K562 (cell line): ENCODE results near the gene SELENOO. TPM values are rescaled to one million over a fixed set of nuclear protein-coding genes. Genes with fewer than 3 reads are reported as not detected.

ENCODE experiments used
- ATAC-seq: fragments of 200-7000 bp; cut with Tn5 transposase; 3 replicates; pipeline ENCODE4 v1.9.1; 2020; ENCODE audit warnings: moderate library complexity
- BruUV-seq: library from RNA; stranded (reverse); fragments of 400-500 nt; replicated peaks from 2 replicates; lab custom pipeline; 2021; lab: Mats Ljungman, UMichigan
- CTCF ChIA-PET: fragments of 300-600 bp; formaldehyde crosslinking; extraction: SDS; loops from one replicate; lab custom pipeline; 2021; ENCODE audit warnings: low intra/inter-chr PET ratio; lab: Yijun Ruan, JAX
- POLR2A ChIA-PET: fragments of 300-600, 350-650 bp; sonication (Branson Sonifier 250); formaldehyde crosslinking; extraction: SDS; loops from one replicate; lab custom pipeline; 2021; ENCODE audit warnings: antibody characterized with exemption, inconsistent platforms; lab: Yijun Ruan, JAX
- DNase-seq, 4 experiments: peaks; one replicate each; pipeline versions ENCODE4 v3.0.0 to v3.0.0-alpha.2; 2011 to 2018; ENCODE audit warnings: low spot score in 3 of 4, mixed read lengths in 3 of 4; ENCODE audit errors: extremely low read depth in 1 of 4
- FAIRE-seq: peaks from 2 replicates; lab custom pipeline; 2011; peaks lifted over from hg19 to GRCh38; lab: Jason Lieb, UNC
- H2AFZ ChIP-seq: 2 replicates; pipeline ENCODE4 v1.6.0; 2011; ENCODE audit warnings: low read depth, low read length, control low read depth, inconsistent platforms
- H3K27ac ChIP-seq: fragments of 200-600 bp; 3 replicates; pipeline ENCODE4 v1.8.0; 2011; ENCODE audit warnings: low read depth, mild to moderate bottlenecking, control low read depth, inconsistent platforms, low read length, moderate library complexity, mixed read lengths; ENCODE audit errors: extremely low read depth
- H3K27me3 ChIP-seq, 2 experiments: fragments of 300-600 bp in 1 of 2; 2 replicates in 1 of 2; 3 replicates in 1 of 2; pipeline versions ENCODE4 v1.6.0 to v1.8.0; 2011; ENCODE audit warnings: inconsistent platforms in 2 of 2, low read length in 2 of 2, mild to moderate bottlenecking in 1 of 2, mixed read lengths in 1 of 2, moderate library complexity in 1 of 2; ENCODE audit not compliant: control insufficient read depth in 2 of 2, insufficient read depth in 2 of 2
- H3K36me3 ChIP-seq: fragments of 300-600 bp; 3 replicates; pipeline ENCODE4 v1.8.0; 2011; ENCODE audit warnings: mild to moderate bottlenecking, low read length, inconsistent platforms; ENCODE audit not compliant: control insufficient read depth, insufficient read depth
- H3K4me1 ChIP-seq, 2 experiments: fragments of 200-600 bp in 1 of 2; replicated peaks in 1 of 2; 2 replicates in 1 of 2; 3 replicates in 1 of 2; pipeline versions ENCODE4 v1.5.1 to v1.8.0; 2011; ENCODE audit warnings: inconsistent platforms in 2 of 2, low read length in 2 of 2, mild to moderate bottlenecking in 1 of 2, mixed read lengths in 1 of 2, moderate library complexity in 1 of 2; ENCODE audit not compliant: control insufficient read depth in 2 of 2, insufficient read depth in 2 of 2
- H3K4me2 ChIP-seq: 2 replicates; pipeline ENCODE4 v1.6.1; 2011; ENCODE audit warnings: low read length, control low read depth, inconsistent platforms, mixed read lengths; ENCODE audit not compliant: insufficient read depth
- H3K4me3 ChIP-seq: fragments of 200-600 bp; sonication (generic), shearing (Covaris generic); 2 replicates; pipeline ENCODE4 v1.5.1; 2016; ENCODE audit warnings: control low read depth, inconsistent platforms
- H3K79me2 ChIP-seq: fragments of 200-600 bp; 3 replicates; pipeline ENCODE4 v1.8.0; 2011; ENCODE audit warnings: low read length, inconsistent platforms; ENCODE audit not compliant: control insufficient read depth, insufficient read depth
- H3K9ac ChIP-seq, 2 experiments: 2 replicates each; pipeline versions ENCODE4 v1.6.0 to v1.6.1; 2011; ENCODE audit warnings: low read depth in 2 of 2, low read length in 2 of 2, control low read depth in 1 of 2, inconsistent platforms in 1 of 2, mild to moderate bottlenecking in 1 of 2, mixed read lengths in 1 of 2; ENCODE audit not compliant: insufficient read depth in 1 of 2
- H3K9me1 ChIP-seq: one replicate; pipeline ENCODE4 v1.6.0; 2011; ENCODE audit warnings: inconsistent platforms, mild to moderate bottlenecking, low read length, moderate library complexity; ENCODE audit not compliant: control insufficient read depth, insufficient read depth
- H3K9me3 ChIP-seq: replicated peaks from 2 replicates; pipeline ENCODE4 v1.5.1; 2011; ENCODE audit warnings: low read depth, low read length, inconsistent platforms; ENCODE audit not compliant: control insufficient read depth, insufficient read depth
- H4K20me1 ChIP-seq: replicated peaks from 2 replicates; pipeline ENCODE4 v1.6.1; 2011; ENCODE audit warnings: low read length, inconsistent platforms, mixed read lengths; ENCODE audit not compliant: control insufficient read depth, insufficient read depth
- BMI1 ChIP-seq: fragments of 150-350 bp; IDR thresholded peaks from 2 replicates; pipeline ENCODE4 v1.6.1; 2014; ENCODE audit warnings: low read length
- CREB3 ChIP-seq: fragments of 450-650 bp; conservative IDR thresholded peaks from 2 replicates; pipeline ENCODE4 v1.6.1; 2016; ENCODE audit warnings: missing genetic modification characterization, low read depth, mild to moderate bottlenecking, missing compliant biosample characterization, moderate library complexity
- MLX ChIP-seq, 2 experiments: fragments of 450-650 bp in 1 of 2; sonication (generic) in 1 of 2; formaldehyde crosslinking; conservative IDR thresholded peaks; 2 replicates each; pipeline versions ENCODE4 v1.4.0 to v1.8.1; 2020 to 2022; ENCODE audit warnings: mild to moderate bottlenecking in 1 of 2, missing genetic modification reagents in 1 of 2
- PTBP1 ChIP-seq: fragments of 200-400 bp; formaldehyde crosslinking; IDR thresholded peaks from 2 replicates; pipeline ENCODE4 v1.6.1; 2017; ENCODE audit warnings: low read depth, low read length
- TAL1 ChIP-seq: fragments of 450-650 bp; IDR thresholded peaks from 2 replicates; pipeline ENCODE4 v1.6.1; 2016; ENCODE audit warnings: mild to moderate bottlenecking
- TCF15 ChIP-seq: fragments of 250-450 bp; sonication (Bioruptor Pico); IDR thresholded peaks from 2 replicates; pipeline ENCODE4 v1.8.0; 2022; ENCODE audit warnings: moderate library complexity, mild to moderate bottlenecking, inconsistent platforms
- THRB ChIP-seq: fragments of 450-650 bp; formaldehyde crosslinking; conservative IDR thresholded peaks from 2 replicates; pipeline ENCODE4 v1.4.0; 2022; ENCODE audit warnings: mild to moderate bottlenecking, missing genetic modification characterization
- TRIM24 ChIP-seq, 2 experiments: fragments of 450-650 bp; IDR thresholded peaks; 2 replicates each; pipeline ENCODE4 v1.6.1; 2016
- ZEB2 ChIP-seq: fragments of 450-650 bp; IDR thresholded peaks from 2 replicates; pipeline ENCODE4 v1.6.1; 2016
- ZNF263 ChIP-seq: sonication (generic); formaldehyde crosslinking; IDR thresholded peaks from 2 replicates; pipeline ENCODE4 v1.8.0; 2022; ENCODE audit warnings: mild to moderate bottlenecking, missing genetic modification reagents, borderline replicate concordance
- WGBS: fragments of 100-300 bp; shearing (Covaris generic); methylation state at CpG from one replicate; pipeline ENCODE4 v1.1.6; 2016; ENCODE audit warnings: low coverage, mixed read lengths; ENCODE audit not compliant: insufficient coverage; ENCODE audit errors: missing lambda C conversion rate; 5-methylcytosine and 5-hydroxymethylcytosine counted together
- in situ Hi-C: fragments of 300-500 bp; cut with MboI; formaldehyde crosslinking; loops from 4 replicates; pipeline ENCODE4 v1.15.0; 2018; ENCODE audit warnings: inconsistent platforms, mixed read lengths
- intact Hi-C: fragments of 100-400 bp; cut with micrococcal nuclease; formaldehyde crosslinking; loops from 2 replicates; pipeline ENCODE4 v1.14.2; 2022
- polyA plus RNA-seq, 8 experiments: library from polyadenylated mRNA; depleted of rRNA in 4 of 8; stranded (reverse) in 5 of 8; unstranded in 3 of 8; fragments of >200 nt; fragmentation: Nextera tagmentation in 2 of 8; fragmentation: Illumina TruSeq in 1 of 8; extraction: Ambion mirVana in 2 of 8; extraction: Trizol in 1 of 8; gene quantifications; 2 replicates each; pipeline versions ENCODE4 v1.2.1 to v1.2.3, GENCODE V29; 2011 to 2014; ENCODE audit warnings: inconsistent platforms in 1 of 8, missing spikeins in 1 of 8
- total RNA-seq, 7 experiments: library from RNA; depleted of rRNA in 6 of 7; stranded (reverse); fragments of >200 nt in 6 of 7; fragmentation: Illumina TruSeq in 2 of 7; extraction: Trizol in 2 of 7; gene quantifications; 2 replicates each; pipeline versions ENCODE4 v1.2.1 to v1.2.3, GENCODE V29; 2011 to 2021; ENCODE audit warnings: low replicate concordance in 1 of 7

Gene SELENOO
- total and polyA plus RNA-seq, 9 of the 15 experiments (the other 6 are each of a cell fraction or from before 2014, with no cell fraction given) = 0.37 to 24.9 (median 8.3) TPM

- TF ChIP-seq CREB3 (tag) (no peak), TAL1 (no peak), MLX (CRISPR knock-in tag; conservative IDR thresholded peaks at IDR 0.05) (no peak), ZEB2 (no peak), TCF15 (CRISPR knock-in tag) (no peak), TRIM24 (IDR thresholded peaks at IDR 0.05) (no peak), BMI1 (no peak)
Observed at GRCh38 chr22:50189184-50189848, 11.5 kb upstream of the SELENOO start (continued).

- peaks cover 65% of the 10 kb centered on the region for H3K79me2 ChIP-seq
- WGBS = 40% methylated on average over 1 of the region's 4 CpGs
- POLR2A ChIA-PET = interaction anchor here (0.7 kb wide), 4 partner anchors 18 to 317 kb away, joined by 3 to 4 read pairs (median 3); no protein-coding TSS in a partner anchor
Observed at GRCh38 chr22:50189849-50190181, 11.0 kb upstream of the SELENOO start.

More at GRCh38 chr22:50189849-50190181, 11.0 kb upstream of the SELENOO start:
- in situ Hi-C loops = no loop called here
- H2AFZ ChIP-seq = no peak overlapping the region
- ATAC-seq (peak; percentile 3), DNase-seq (no peak), FAIRE-seq (no peak)
- H3K36me3 ChIP-seq = peaks cover 46% of the 10 kb centered on the region; the same call in 2 of the 3 replicates
- H3K4me1 ChIP-seq = peaks cover 20 to 81% of the 10 kb centered on the region in 2 experiments
- no peaks in the 10 kb centered on the region for H3K27me3 ChIP-seq
- peaks cover 8% of the 10 kb centered on the region for H4K20me1 ChIP-seq
- H3K9me1 ChIP-seq = peaks cover 7% of the 10 kb centered on the region
- peak overlapping the region; percentile 79; the same call in 2 of the 3 replicates for H3K27ac ChIP-seq
- intact Hi-C loops = no loop called here
- H3K4me3 ChIP-seq = peak overlapping the region; percentile 47; the same call in 1 of the 2 replicates
- H3K9me3 ChIP-seq = no peaks in the 10 kb centered on the region
- peak overlapping the region; percentile 70 for H3K4me2 ChIP-seq
- peak; percentile 83 for TF ChIP-seq ZNF263
- no peak for TF ChIP-seq THRB
- no peak for TF ChIP-seq PTBP1
- H3K9ac ChIP-seq = peak overlapping the region; percentile 44 to 93; a peak in 3 of 4 replicates
- CTCF ChIA-PET = interaction anchor here (1.2 kb wide), 1 partner anchor 40 kb away, joined by 3 read pairs; no protein-coding TSS in a partner anchor
- BruUV-seq = no TSS peak
